Measurements from ENCODE around the gene MFAP3.

- TF ChIP-seq POLR2A (IDR thresholded peaks at IDR 0.05; ENCODE audit: low read depth, low read length) (no peak), EZH2 (IDR thresholded peaks at IDR 0.05; ENCODE audit: borderline replicate concordance, low read depth, low read length, severe bottlenecking) (no peak), MYC (IDR thresholded peaks at IDR 0.05; ENCODE audit: low read depth, low read length) (no peak)
Measured at GRCh38 chr5:154038261-154038706, 483 bp upstream of the MFAP3 start.
